Measurements from ENCODE around the gene STOX2.

Gene STOX2

GRCh38 chr4:184012937-184013336, 107.8 kb downstream of the STOX2 start:
- no peak overlapping the region for H2BK5ac ChIP-seq (ENCODE audit: low read depth, low read length, poor library complexity)

GRCh38 chr4:184014301-184014700, 109.2 kb downstream of the STOX2 start:
- Histone ChIP-seq H3K9ac (ENCODE audit: low read length) (no peak overlapping the region), H3K14ac (ENCODE audit: low read length) (no peak overlapping the region), H3K79me1 (ENCODE audit: low read length) (no peaks in the 10 kb centered on the region), H2BK5ac (ENCODE audit: low read depth, low read length, poor library complexity) (no peak overlapping the region), H3K4me2 (ENCODE audit: low read length) (no peak overlapping the region), H3K18ac (ENCODE audit: low read length) (no peak overlapping the region), H3K23ac (ENCODE audit: low read length) (no peak overlapping the region), H4K12ac (ENCODE audit: low read depth, low read length) (no peak overlapping the region), H3K79me2 (ENCODE audit: control insufficient read depth, insufficient read depth, low read length, poor library complexity) (no peaks in the 10 kb centered on the region), H2AFZ (ENCODE audit: insufficient read depth, low read length, poor library complexity) (no peak overlapping the region), H3K36me3 (ENCODE audit: control insufficient read depth in 1 of 2, insufficient read depth in 2 of 2, low read length in 2 of 2) (peaks cover 11 to 16% of the 10 kb centered on the region in 2 experiments), H4K8ac (ENCODE audit: low read depth, low read length) (no peak overlapping the region), H2AK5ac (ENCODE audit: low read length) (no peak overlapping the region), H3K4ac (ENCODE audit: low read depth, low read length) (no peak overlapping the region), H4K91ac (ENCODE audit: low read depth, low read length) (no peak overlapping the region), H3K27me3 (ENCODE audit: insufficient read depth, low read length) (no peaks in the 10 kb centered on the region), H3K9me3 (ENCODE audit: insufficient read depth, low read depth, low read length) (no peaks in the 10 kb centered on the region), H2BK120ac (ENCODE audit: insufficient read depth, low read length, poor library complexity) (no peak overlapping the region), H2BK12ac (ENCODE audit: low read length) (no peak overlapping the region), H3K4me3 (ENCODE audit: low read depth, low read length) (no peak overlapping the region), H3K4me1 (ENCODE audit: control insufficient read depth in 1 of 2, insufficient read depth in 2 of 2, low read length in 2 of 2) (peaks cover 4 to 7% of the 10 kb centered on the region in 2 experiments), H3K27ac (ENCODE audit: low read depth, low read length) (peak overlapping the region; percentile 69)
- no CpG with 5 or more reads among the region's 6 CpGs for WGBS (ENCODE audit: extremely low coverage, insufficient coverage, insufficient read length)
- peak; percentile 59 to 88 for DNase-seq

More at GRCh38 chr4:184012937-184013336, 107.8 kb downstream of the STOX2 start:
- Histone ChIP-seq H2AK5ac (ENCODE audit: low read length) (no peak overlapping the region), H3K4me1 (ENCODE audit: control insufficient read depth in 1 of 2, insufficient read depth in 2 of 2, low read length in 2 of 2) (peaks cover 4 to 7% of the 10 kb centered on the region in 2 experiments), H4K91ac (ENCODE audit: low read depth, low read length) (no peak overlapping the region), H4K12ac (ENCODE audit: low read depth, low read length) (no peak overlapping the region), H3K4me2 (ENCODE audit: low read length) (no peak overlapping the region), H2BK12ac (ENCODE audit: low read length) (no peak overlapping the region), H3K36me3 (ENCODE audit: control insufficient read depth in 1 of 2, insufficient read depth in 2 of 2, low read length in 2 of 2) (peaks cover 14 to 19% of the 10 kb centered on the region in 2 experiments), H3K4me3 (ENCODE audit: low read depth, low read length) (no peak overlapping the region), H2AFZ (ENCODE audit: insufficient read depth, low read length, poor library complexity) (no peak overlapping the region), H2BK120ac (ENCODE audit: insufficient read depth, low read length, poor library complexity) (no peak overlapping the region), H4K8ac (ENCODE audit: low read depth, low read length) (no peak overlapping the region), H3K27me3 (ENCODE audit: insufficient read depth, low read length) (no peaks in the 10 kb centered on the region), H3K27ac (ENCODE audit: low read depth, low read length) (peak overlapping the region; percentile 3), H3K9me3 (ENCODE audit: insufficient read depth, low read depth, low read length) (no peaks in the 10 kb centered on the region), H3K9ac (ENCODE audit: low read length) (no peak overlapping the region), H3K14ac (ENCODE audit: low read length) (no peak overlapping the region), H3K79me1 (ENCODE audit: low read length) (no peaks in the 10 kb centered on the region), H3K79me2 (ENCODE audit: control insufficient read depth, insufficient read depth, low read length, poor library complexity) (no peaks in the 10 kb centered on the region), H3K23ac (ENCODE audit: low read length) (no peak overlapping the region), H3K18ac (ENCODE audit: low read length) (no peak overlapping the region), H3K4ac (ENCODE audit: low read depth, low read length) (no peak overlapping the region)
- WGBS (ENCODE audit: extremely low coverage, insufficient coverage, insufficient read length): no CpG with 5 or more reads among the region's 3 CpGs
- no peak for DNase-seq

DNA sequence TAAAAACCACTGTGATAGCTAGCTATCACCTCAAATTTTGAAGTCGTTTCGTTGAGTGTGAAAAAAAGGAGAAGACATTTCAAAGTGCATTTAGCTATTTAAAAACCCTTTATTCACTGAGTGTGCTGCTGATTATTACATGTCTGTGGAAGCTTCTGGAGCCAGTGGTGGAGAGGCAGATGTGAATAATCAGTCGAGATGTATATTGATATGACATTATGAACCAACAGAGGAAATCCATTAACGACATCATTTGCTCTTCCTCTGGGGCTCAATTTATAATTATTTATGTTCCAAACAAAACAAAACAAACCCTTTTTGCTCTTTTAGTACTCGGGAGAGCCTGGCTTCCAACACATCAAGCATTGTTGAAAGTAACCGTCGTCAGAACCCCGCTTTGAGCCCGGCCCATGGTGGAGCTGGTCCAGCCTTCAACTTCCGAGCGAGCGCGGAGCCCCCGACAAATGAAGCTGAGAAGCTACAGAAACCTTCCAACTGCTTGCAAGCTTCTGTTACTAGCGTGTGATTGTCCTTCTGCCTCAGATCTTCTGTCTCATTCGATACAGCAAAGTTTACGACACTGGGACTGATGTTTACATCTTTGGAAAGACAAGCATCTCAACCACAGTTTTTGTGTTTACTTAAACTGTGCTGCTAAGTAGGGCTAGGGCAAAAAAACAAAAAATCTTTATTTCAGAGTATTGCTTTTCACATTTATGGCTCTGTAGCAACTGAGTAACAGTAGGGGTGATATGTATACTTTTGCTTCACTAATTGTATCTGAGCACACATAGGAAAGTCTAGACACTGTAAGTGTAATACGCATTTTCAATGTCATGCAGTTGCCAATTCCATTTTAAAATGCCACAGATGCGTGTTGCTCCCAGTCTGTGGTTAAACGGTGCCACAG, 111.9 kb downstream of the STOX2 start:
- no peaks in the 10 kb centered on the region for H3K9me3 ChIP-seq (ENCODE audit: insufficient read depth, low read depth, low read length)
- H3K23ac ChIP-seq (ENCODE audit: low read length): no peak overlapping the region
- H3K36me3 ChIP-seq (ENCODE audit: control insufficient read depth in 1 of 2, insufficient read depth in 2 of 2, low read length in 2 of 2): no peaks in the 10 kb centered on the region
- H3K4ac ChIP-seq (ENCODE audit: low read depth, low read length): no peak overlapping the region
- H2AFZ ChIP-seq (ENCODE audit: insufficient read depth, low read length, poor library complexity): no peak overlapping the region
- H4K12ac ChIP-seq (ENCODE audit: low read depth, low read length): no peak overlapping the region
- H3K79me1 ChIP-seq (ENCODE audit: low read length): no peaks in the 10 kb centered on the region
- no CpG with 5 or more reads among the region's 20 CpGs for WGBS (ENCODE audit: extremely low coverage, insufficient coverage, insufficient read length)
- no peak overlapping the region for H2BK120ac ChIP-seq (ENCODE audit: insufficient read depth, low read length, poor library complexity)
- H3K18ac ChIP-seq (ENCODE audit: low read length): no peak overlapping the region
- H2BK12ac ChIP-seq (ENCODE audit: low read length): peak overlapping the region; percentile 88
- H3K27ac ChIP-seq (ENCODE audit: low read depth, low read length): no peak overlapping the region
- H3K79me2 ChIP-seq (ENCODE audit: control insufficient read depth, insufficient read depth, low read length, poor library complexity): no peaks in the 10 kb centered on the region
- no peak overlapping the region for H3K4me3 ChIP-seq (ENCODE audit: low read depth, low read length)
- H4K91ac ChIP-seq (ENCODE audit: low read depth, low read length): no peak overlapping the region
- peaks cover 4 to 6% of the 10 kb centered on the region in 2 experiments for H3K4me1 ChIP-seq (ENCODE audit: control insufficient read depth in 1 of 2, insufficient read depth in 2 of 2, low read length in 2 of 2)
- peak overlapping the region; percentile 37 for H4K8ac ChIP-seq (ENCODE audit: low read depth, low read length)
- peak overlapping the region; percentile 73 for H2AK5ac ChIP-seq (ENCODE audit: low read length)
- no peak for DNase-seq
- no peak overlapping the region for H3K14ac ChIP-seq (ENCODE audit: low read length)
- no peak overlapping the region for H3K9ac ChIP-seq (ENCODE audit: low read length)
- no peak overlapping the region for H2BK5ac ChIP-seq (ENCODE audit: low read depth, low read length, poor library complexity)
- no peaks in the 10 kb centered on the region for H3K27me3 ChIP-seq (ENCODE audit: insufficient read depth, low read length)
- H3K4me2 ChIP-seq (ENCODE audit: low read length): no peak overlapping the region

GRCh38 chr4:184019076-184019475, 114.0 kb downstream of the STOX2 start:
- H3K27ac ChIP-seq (ENCODE audit: low read depth, low read length): no peak overlapping the region
- H2BK5ac ChIP-seq (ENCODE audit: low read depth, low read length, poor library complexity): no peak overlapping the region
- no peak overlapping the region for H3K9ac ChIP-seq (ENCODE audit: low read length)
- no peak overlapping the region for H2BK120ac ChIP-seq (ENCODE audit: insufficient read depth, low read length, poor library complexity)
- no peak overlapping the region for H4K12ac ChIP-seq (ENCODE audit: low read depth, low read length)
- no peaks in the 10 kb centered on the region for H3K27me3 ChIP-seq (ENCODE audit: insufficient read depth, low read length)
- H3K4me1 ChIP-seq (ENCODE audit: control insufficient read depth in 1 of 2, insufficient read depth in 2 of 2, low read length in 2 of 2): peaks cover 2% of the 10 kb centered on the region in 2 experiments
- no peak overlapping the region for H3K23ac ChIP-seq (ENCODE audit: low read length)
- no CpG with 5 or more reads among the region's 1 CpG for WGBS (ENCODE audit: extremely low coverage, insufficient coverage, insufficient read length)
- no peak overlapping the region for H3K4me3 ChIP-seq (ENCODE audit: low read depth, low read length)
- no peak overlapping the region for H3K4ac ChIP-seq (ENCODE audit: low read depth, low read length)
- H2BK12ac ChIP-seq (ENCODE audit: low read length): no peak overlapping the region
- DNase-seq: peak in 1 of 2 donors; percentile 63
- H4K91ac ChIP-seq (ENCODE audit: low read depth, low read length): no peak overlapping the region
- H3K4me2 ChIP-seq (ENCODE audit: low read length): no peak overlapping the region
- H2AFZ ChIP-seq (ENCODE audit: insufficient read depth, low read length, poor library complexity): no peak overlapping the region
- H3K9me3 ChIP-seq (ENCODE audit: insufficient read depth, low read depth, low read length): no peaks in the 10 kb centered on the region
- H3K36me3 ChIP-seq (ENCODE audit: control insufficient read depth in 1 of 2, insufficient read depth in 2 of 2, low read length in 2 of 2): no peaks in the 10 kb centered on the region
- no peaks in the 10 kb centered on the region for H3K79me2 ChIP-seq (ENCODE audit: control insufficient read depth, insufficient read depth, low read length, poor library complexity)
- no peak overlapping the region for H2AK5ac ChIP-seq (ENCODE audit: low read length)
- H3K14ac ChIP-seq (ENCODE audit: low read length): no peak overlapping the region
- H3K18ac ChIP-seq (ENCODE audit: low read length): no peak overlapping the region
- no peaks in the 10 kb centered on the region for H3K79me1 ChIP-seq (ENCODE audit: low read length)
- no peak overlapping the region for H4K8ac ChIP-seq (ENCODE audit: low read depth, low read length)
